Muscle of back (tissue), 13 donors: ENCODE results near the gene SRRM4. TPM values are rescaled to one million over a fixed set of nuclear protein-coding genes. Genes with fewer than 3 reads are reported as not detected.
"Not testable (repeated sequence)": the region's sequence is repeated elsewhere in the genome, so short reads cannot be mapped to it uniquely, and the experiment has no call there.

ENCODE experiments used
- DNase-seq, 3 donors: peaks; one replicate each; pipeline versions ENCODE4 v3.0.0 to v3.0.0-alpha.2; 2013
- long read RNA-seq, 9 donors: transcript quantifications; one replicate each; lab custom pipeline, GENCODE V29; 2026
- polyA plus RNA-seq, 10 donors: library from polyadenylated mRNA; unstranded; fragments of 120-200 nt; gene quantifications; one replicate each; pipeline ENCODE4 v1.2.1, GENCODE V29; 2013; ENCODE audit not compliant: insufficient read length in 10 of 10

SRRM4 gene
- polyA plus RNA-seq: under 1 TPM; 0.12 to 0.32 (median 0.16) TPM
- long read RNA-seq, donor 1: 0 reads
- long read RNA-seq, donor 2: 0 reads
- long read RNA-seq, donor 3: 0 reads
- long read RNA-seq, donor 4: 0 reads
- long read RNA-seq, donor 5: 0 reads
- long read RNA-seq, donor 6: 0 reads
- long read RNA-seq, donor 7: 0 reads
- long read RNA-seq, donor 8: 0 reads
- long read RNA-seq, donor 9: 0 reads

- peak; percentile 16 to 66 (median 30) for DNase-seq
Measured at GRCh38 chr12:118981285-118982211, at the start of gene SRRM4. Gene SRRM4 (plus strand): TSS chr12:118981541. CDS start chr12:118981883, 342 bp downstream.

DNA sequence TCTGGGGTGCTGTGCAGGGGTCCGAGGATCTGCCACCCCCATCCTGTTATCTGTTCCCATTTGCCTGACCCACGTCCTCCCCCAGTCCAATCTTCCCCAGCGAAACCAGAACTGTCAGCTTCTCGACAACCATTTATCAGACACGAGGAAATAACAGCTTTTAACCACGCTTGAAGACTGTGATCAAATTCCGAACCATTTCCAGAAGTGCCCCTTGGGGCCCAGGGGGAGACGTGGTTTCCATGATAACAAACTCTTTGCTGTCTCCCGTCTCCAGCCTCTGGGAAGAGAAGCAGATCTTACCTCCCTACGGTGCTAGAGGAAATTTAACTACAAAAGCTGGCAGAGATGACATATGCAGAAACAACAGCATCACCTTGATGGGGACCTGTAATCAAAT, 35.1 kb upstream of the SRRM4 start:
- DNase-seq: no peak

- DNase-seq: no peak
Measured at GRCh38 chr12:118958520-118958919, 22.8 kb upstream of the SRRM4 start.

DNA sequence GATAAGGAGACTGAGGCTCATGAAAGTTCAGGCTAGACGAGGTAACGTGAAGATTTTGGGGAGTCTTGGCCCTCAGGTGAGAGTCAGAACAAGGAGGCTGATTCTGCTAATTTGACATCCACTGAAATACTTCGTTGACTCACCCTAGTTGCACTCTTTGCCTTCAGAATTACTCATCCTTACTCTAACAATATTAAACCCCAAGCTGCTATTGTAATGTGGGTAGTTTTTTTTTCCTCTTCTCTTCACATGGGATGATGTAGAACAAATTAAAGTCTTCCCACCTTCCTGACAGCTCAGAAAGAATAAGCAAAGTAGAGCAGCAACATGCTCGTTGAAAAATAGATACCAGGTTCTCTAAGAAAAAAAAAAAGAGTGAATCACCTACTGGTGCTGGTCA, 22.0 kb upstream of the SRRM4 start:
- no peak for DNase-seq

GRCh38 chr12:118959985-118960560, 21.3 kb upstream of the SRRM4 start:
- DNase-seq: no peak

DNA sequence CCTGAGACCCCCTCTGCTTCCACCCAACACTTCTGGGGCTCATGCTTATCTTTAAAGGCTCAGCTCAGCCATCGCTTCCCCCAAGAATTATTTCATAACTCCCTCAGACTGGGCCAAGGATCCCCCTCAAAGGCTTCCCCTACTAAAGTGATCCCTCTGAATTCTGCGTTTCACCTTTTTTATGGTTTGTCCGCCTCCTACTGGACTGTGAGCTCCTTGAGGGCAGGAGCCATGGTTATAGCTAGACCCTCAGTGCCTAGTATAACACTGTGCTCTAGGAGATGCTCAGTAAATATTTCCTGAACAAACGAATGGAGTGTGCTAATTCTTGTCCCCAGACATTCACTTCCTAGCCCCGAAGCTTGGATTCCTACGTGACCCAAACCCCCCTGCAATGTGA, 20.5 kb upstream of the SRRM4 start:
- no peak for DNase-seq

GRCh38 chr12:118964988-118965387, 16.4 kb upstream of the SRRM4 start:
- DNase-seq: no peak

DNA sequence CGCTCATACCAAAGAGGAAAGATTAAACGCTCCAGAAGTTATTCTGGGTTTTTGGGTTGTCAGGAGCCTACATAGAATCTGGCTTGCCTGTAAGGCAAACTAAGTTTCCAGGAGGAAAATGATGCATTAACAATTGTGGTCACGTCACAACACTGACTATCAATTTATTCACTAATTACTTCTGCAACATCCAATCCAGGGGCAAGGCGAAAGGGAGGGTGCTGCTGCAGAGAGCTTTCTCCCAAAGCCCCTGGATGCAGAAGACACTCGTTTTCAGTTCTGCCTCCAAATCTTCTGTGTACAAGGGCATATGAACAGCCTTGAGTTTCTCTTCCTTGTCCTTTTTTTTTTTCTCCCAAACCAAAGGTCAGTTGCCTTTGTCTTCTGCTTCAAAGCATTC, 10.5 kb upstream of the SRRM4 start:
- no peak for DNase-seq

- no peak for DNase-seq
Measured at GRCh38 chr12:118972982-118973381, 8.4 kb upstream of the SRRM4 start.

- peak; percentile 26 to 40 (median 36) for DNase-seq
Measured at GRCh38 chr12:118979763-118980406, 1.5 kb upstream of the SRRM4 start.

DNA sequence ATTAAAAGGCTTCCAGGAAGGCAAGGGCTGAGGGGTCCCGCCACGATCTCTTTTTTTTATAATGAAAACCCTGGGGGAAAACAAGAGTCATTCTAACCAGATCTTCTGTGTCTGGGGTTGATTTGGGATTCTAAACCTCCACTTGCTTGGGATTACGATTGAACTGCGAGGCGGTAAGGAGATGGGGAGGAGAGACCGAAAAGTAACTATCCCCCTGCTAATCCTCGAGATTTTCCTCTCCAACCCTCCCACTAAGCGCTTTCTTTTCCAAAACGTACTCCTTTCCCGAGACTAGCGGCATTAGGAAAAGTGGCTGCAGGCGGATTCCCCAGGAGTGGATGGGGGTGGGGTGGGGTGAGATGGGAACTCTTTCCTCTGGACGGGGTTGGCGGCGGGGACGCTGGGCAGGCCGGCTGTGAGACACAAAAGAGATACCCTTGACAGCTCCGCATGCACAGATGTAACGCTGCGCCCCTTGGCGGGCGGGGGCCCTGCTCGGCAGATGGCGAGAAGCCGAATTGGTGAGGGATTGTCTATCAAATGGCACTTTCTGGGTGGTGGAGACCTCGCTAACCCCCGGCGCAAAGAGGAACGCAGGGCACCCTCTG, 830 bp upstream of the SRRM4 start:
- DNase-seq: no peak

GRCh38 chr12:118982302-118982701, 961 bp downstream of the SRRM4 start:
- no peak for DNase-seq

- no peak for DNase-seq
Measured at GRCh38 chr12:118982984-118983761, 1.8 kb downstream of the SRRM4 start.

DNA sequence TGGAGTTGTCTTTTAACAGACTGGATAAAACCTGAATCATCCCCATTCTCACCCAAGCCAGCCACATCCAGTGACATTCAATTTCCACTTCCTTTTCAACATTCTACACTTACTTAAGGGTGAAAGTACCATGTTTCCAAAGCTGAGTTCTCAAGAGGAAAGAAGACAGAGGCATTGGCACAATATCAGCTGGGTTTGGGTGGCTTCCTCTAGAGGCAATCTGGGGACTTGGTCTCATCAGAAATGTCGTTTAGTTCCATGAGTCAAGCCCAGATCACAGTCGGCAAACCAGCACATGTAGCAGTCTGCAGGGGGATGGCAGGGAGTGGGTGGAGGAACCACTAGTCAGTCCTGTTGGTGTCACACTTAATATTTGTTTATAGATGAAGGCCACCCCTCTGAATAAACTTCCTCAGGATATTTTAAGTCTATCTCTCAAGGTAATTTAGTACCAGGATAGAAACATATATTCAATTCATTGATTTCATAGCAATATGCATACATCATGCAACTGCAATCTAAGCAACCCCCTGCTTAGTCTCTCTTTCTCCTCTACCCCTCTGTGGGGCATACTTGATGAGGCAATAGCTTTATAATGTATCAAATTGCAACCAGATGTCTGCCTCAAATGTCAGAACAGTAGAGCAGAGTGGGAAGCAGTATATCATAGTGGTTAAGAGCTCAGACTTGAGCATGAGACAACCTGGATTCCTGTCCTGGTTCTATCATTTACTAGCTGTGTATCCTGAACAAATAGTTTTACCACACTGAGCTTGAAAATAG, 3.0 kb downstream of the SRRM4 start:
- no peak for DNase-seq

- no peak for DNase-seq
Measured at GRCh38 chr12:118986050-118986449, 4.7 kb downstream of the SRRM4 start.

DNA sequence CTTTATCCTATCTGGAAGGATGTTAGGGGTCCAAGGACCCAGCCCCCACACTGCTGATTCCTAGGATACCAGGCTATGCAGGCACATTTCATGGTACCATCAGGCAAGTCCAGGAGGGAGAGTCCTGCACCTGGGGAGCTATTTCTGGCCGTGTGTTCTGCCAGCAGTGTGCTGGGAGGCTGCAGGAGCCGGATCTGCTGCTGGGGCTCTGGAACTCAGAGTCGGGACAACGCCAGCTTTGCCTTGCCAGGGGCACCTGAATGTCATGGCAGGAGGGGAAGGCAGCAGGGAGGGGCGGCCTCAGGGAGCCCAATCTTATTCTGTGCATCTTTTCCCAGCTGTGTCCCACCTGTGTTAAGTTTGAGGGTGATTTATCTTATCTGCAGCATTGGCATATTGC, 17.8 kb downstream of the SRRM4 start:
- no peak for DNase-seq

DNA sequence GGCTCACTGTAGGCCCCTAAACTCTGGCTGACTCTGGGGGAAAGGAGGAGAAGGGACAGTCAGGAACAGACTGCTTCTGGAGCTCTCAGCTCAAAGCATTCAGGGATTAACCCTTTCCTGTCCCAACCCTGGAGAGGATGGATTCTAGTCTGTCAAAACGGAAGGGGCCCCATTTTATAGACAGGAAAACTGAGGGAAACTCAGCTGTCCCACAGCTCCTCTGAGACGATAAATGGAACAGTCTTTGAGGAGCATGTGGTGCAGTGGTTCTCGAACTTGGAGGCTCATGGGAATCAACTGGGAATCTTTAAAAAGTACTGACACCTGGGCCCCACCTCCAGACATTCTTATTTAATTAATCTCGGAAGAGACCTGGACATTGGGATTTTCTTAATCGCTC, 23.7 kb downstream of the SRRM4 start:
- DNase-seq: no peak

GRCh38 chr12:119005913-119006312, 24.6 kb downstream of the SRRM4 start:
- DNase-seq: peak; percentile 27 to 62 (median 30)

DNA sequence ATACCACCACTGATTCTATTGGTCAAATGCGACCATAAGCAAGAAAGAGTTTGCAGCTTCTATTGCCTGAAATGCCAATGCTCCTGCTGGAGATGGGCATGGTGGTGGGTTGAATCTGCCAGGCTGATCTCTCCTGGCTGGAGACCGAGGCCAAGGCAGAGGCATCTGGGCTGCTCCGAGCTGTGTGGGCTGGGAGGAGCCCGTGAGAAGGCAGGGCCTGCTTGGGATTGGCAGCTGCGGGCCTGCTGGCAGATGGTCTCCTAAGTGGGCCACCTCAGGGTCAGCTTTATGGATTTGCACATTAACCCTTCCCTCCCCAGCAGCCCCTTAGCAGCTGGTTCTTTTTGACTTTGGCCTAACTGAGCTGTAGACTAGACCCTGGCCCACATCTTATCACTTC, 25.4 kb downstream of the SRRM4 start:
- DNase-seq: peak; percentile 34 to 69 (median 43)

DNA sequence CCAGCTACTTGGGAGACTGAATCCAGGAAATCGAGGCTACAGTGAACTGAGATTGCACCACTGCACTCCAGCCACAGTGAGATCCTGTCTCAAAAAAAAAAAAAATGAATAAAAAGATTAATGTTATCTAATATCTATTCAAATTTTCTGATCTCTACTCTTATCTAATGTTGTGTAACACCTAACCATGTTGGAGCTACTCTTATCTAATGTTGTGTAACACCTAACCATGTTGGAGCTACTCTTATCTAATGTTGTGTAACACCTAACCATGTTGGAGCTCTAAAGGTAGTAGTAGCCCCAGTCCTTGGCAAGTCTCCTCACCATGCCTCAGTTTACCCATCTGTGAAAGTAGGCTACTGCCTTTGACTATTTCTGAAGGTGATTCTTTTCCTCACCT, 26.9 kb downstream of the SRRM4 start:
- DNase-seq: not testable (repeated sequence)
